Measurements from ENCODE around the gene DUSP19. TPM values are rescaled to one million over a fixed set of nuclear protein-coding genes. Genes with fewer than 3 reads are reported as not detected.

Gene DUSP19, protein sequence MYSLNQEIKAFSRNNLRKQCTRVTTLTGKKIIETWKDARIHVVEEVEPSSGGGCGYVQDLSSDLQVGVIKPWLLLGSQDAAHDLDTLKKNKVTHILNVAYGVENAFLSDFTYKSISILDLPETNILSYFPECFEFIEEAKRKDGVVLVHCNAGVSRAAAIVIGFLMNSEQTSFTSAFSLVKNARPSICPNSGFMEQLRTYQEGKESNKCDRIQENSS
- total RNA-seq = 1 to 10 TPM in 3 of 6 experiments, under 1 TPM in 3; 0.37 to 1.5 (median 0.78) TPM
- long read RNA-seq = 0 reads

DNA sequence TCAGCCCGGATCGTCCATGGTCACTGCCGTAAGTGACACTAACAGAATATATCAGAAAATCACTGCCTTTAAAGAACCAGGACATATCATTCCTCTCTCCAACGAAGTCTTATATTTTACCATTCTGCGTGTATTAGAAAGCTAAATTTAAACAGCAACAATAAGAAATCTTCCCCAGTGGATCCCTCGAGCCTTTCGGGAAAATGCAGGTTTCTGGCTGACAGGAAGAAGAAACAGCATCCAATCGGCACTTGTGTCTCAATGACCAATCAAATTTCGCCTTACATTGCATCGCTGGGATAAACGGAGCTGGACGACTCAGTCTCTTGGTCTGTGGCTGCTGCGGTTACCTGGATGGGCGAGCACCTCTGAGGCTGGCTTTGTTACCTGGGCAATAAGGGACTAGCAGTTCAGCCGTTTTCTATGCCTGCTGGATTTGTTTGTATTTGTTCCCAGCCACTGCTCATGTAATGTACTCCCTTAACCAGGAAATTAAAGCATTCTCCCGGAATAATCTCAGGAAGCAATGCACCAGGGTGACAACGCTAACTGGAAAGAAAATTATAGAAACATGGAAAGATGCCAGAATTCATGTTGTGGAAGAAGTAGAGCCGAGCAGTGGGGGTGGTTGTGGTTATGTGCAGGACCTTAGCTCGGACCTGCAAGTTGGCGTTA lies at the start of gene DUSP19:
TSS of gene DUSP19 (plus strand) at position 284 of the 675 bp plus-strand sequence. CDS start at position 471, 187 bp downstream.
- Histone ChIP-seq H3K4me1 (no peaks in the 10 kb centered on the region), H3K27ac (peak within 1 kb of the TSS; percentile 61 to 73 (median 67)), H3K27me3 (no peaks in the 10 kb centered on the region), H3K4me3 (peak within 1 kb of the TSS; percentile 52 to 66 (median 55)), H3K9me3 (no peaks in the 10 kb centered on the region), H3K36me3 (no peaks in the 10 kb centered on the region)
- intact Hi-C loops (cut with DNase I) = no loop called here
- ATAC-seq (peak; percentile 97 to 98 (median 98)), DNase-seq (peak; percentile 70 to 92 (median 70))
- TF ChIP-seq, protein P1, sequence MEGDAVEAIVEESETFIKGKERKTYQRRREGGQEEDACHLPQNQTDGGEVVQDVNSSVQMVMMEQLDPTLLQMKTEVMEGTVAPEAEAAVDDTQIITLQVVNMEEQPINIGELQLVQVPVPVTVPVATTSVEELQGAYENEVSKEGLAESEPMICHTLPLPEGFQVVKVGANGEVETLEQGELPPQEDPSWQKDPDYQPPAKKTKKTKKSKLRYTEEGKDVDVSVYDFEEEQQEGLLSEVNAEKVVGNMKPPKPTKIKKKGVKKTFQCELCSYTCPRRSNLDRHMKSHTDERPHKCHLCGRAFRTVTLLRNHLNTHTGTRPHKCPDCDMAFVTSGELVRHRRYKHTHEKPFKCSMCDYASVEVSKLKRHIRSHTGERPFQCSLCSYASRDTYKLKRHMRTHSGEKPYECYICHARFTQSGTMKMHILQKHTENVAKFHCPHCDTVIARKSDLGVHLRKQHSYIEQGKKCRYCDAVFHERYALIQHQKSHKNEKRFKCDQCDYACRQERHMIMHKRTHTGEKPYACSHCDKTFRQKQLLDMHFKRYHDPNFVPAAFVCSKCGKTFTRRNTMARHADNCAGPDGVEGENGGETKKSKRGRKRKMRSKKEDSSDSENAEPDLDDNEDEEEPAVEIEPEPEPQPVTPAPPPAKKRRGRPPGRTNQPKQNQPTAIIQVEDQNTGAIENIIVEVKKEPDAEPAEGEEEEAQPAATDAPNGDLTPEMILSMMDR (IDR thresholded peaks at IDR 0.05) = no peak
- peak; percentile 71 for TF ChIP-seq POLR2A (IDR thresholded peaks at IDR 0.05)
- 3% methylated on average over 20 of the region's 20 CpGs for WGBS (ENCODE audit: insufficient coverage, low coverage, low lambda C conversion rate, missing lambda C conversion rate)

DNA sequence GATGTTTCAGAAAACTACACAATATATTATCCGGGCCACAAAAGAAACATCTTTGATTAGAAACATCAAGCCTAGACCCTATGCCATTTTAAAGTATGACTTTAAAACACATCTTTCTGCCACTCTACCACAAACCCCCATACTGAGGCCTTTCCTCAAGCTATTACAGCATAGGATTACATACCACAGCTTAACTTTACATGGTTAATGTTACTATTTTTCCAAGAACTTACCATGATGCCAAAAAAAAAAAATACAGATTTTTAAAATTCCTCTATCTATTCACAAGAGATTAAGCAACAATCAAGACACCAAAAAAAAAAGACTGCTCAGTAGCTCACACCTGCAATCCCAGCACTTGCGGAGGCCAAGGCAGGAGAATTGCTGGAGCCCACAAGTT lies 49.3 kb upstream of the DUSP19 start:
- 95% methylated on average over 2 of the region's 2 CpGs for WGBS (ENCODE audit: insufficient coverage, low coverage, low lambda C conversion rate, missing lambda C conversion rate)
- no peaks in the 10 kb centered on the region for H3K36me3 ChIP-seq
- peaks cover 0 to 35% (median 6%) of the 10 kb centered on the region in 4 donors for H3K4me1 ChIP-seq
- no peak overlapping the region for H3K27ac ChIP-seq
- no peak overlapping the region for H3K4me3 ChIP-seq
- TF ChIP-seq, protein P1 (IDR thresholded peaks at IDR 0.05) = no peak
- no peak for TF ChIP-seq POLR2A (IDR thresholded peaks at IDR 0.05)
- H3K27me3 ChIP-seq = no peaks in the 10 kb centered on the region
- DNase-seq (no peak), ATAC-seq (no peak)
- no peaks in the 10 kb centered on the region for H3K9me3 ChIP-seq
- intact Hi-C loops (cut with DNase I) = no loop called here

DNA sequence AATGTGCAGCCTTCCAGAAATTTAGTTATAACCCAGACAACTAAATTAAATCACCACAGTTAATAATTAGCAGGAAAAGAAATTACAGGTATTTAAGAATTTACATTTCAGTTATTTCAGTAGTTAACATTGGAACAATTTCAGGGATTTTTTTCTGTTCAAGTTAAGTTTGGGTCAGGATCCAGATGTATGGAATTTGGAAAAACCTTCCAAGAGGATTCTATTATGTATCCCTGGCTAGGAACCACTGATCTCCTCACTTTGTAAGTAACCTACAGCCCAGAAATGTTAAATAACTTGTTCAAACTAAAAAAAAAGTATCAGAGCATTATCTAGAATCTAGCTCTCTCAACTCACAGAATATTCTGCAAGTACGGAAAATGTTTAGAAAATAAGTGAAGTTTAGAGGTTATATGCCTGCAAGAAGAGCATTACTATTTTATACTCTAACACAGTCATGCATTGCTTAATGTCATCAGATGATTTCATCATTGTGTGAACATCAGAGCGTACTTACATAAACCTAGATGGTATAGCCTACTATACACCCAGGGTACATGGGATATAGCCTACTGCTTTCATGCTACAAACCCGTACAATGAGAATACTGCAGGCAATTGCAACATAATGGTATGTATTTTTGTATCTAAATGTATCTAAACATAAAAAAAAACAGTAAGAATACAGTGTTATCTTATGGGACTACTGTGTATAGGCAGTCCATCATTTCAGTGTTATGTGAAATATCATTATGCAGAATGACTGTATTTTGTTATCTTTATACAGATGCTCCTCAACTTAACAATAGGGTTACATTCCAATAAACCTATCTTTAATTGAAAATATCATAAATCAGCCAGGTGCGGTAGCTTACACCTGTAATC lies 46.4 kb upstream of the DUSP19 start:
- H3K4me3 ChIP-seq = no peak overlapping the region
- no peaks in the 10 kb centered on the region for H3K9me3 ChIP-seq
- intact Hi-C loops (cut with DNase I) = no loop called here
- no peak for TF ChIP-seq POLR2A (IDR thresholded peaks at IDR 0.05)
- TF ChIP-seq, protein P1 (IDR thresholded peaks at IDR 0.05) = no peak
- DNase-seq (no peak), ATAC-seq (peak in 3 of 4 donors; percentile 36 to 53 (median 41))
- H3K27me3 ChIP-seq = no peaks in the 10 kb centered on the region
- H3K36me3 ChIP-seq = no peaks in the 10 kb centered on the region
- WGBS (ENCODE audit: insufficient coverage, low coverage, low lambda C conversion rate, missing lambda C conversion rate) = 81% methylated on average over 4 of the region's 4 CpGs
- H3K4me1 ChIP-seq = peaks cover 0 to 41% (median 8%) of the 10 kb centered on the region in 4 donors
- H3K27ac ChIP-seq = no peak overlapping the region

DNA sequence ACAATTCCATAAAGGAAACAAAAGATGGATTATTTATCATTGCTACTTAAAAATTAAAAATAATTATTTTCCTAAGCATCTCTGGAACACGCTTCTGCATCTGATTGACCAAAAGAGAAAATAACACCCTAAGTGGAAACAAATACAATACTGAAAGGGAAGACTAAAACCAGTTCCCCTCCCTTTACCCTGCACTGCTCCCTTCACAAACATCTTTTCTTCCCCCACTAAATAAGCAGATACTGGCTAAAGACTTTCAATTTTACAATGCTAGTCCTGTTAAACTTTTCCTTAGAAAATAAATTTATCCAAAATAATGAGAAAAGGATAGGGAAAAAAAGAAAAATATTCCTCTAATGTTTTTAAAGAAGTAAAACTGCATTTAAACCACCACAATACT lies 44.6 kb upstream of the DUSP19 start:
- no peak for TF ChIP-seq POLR2A (IDR thresholded peaks at IDR 0.05)
- TF ChIP-seq, protein P1 (IDR thresholded peaks at IDR 0.05) = no peak
- peaks cover 0 to 41% (median 8%) of the 10 kb centered on the region in 4 donors for H3K4me1 ChIP-seq

More for the DNA sequence above, 44.6 kb upstream of the DUSP19 start:
- Histone ChIP-seq H3K27ac (no peak overlapping the region), H3K27me3 (no peaks in the 10 kb centered on the region), H3K9me3 (no peaks in the 10 kb centered on the region), H3K36me3 (no peaks in the 10 kb centered on the region), H3K4me3 (no peak overlapping the region)
- no peak for ATAC-seq
- WGBS (ENCODE audit: insufficient coverage, low coverage, low lambda C conversion rate, missing lambda C conversion rate) = 59% methylated on average over 1 of the region's 1 CpG
- intact Hi-C loops (cut with DNase I) = no loop called here
- DNase-seq = no peak
